Activated CD4-positive, alpha-beta T cell treated with anti-CD3 and anti-CD28 coated beads for 36 hours (primary cell): ENCODE data around the gene PLXND1. TPM values are rescaled to one million over a fixed set of nuclear protein-coding genes. Genes with fewer than 3 reads are reported as not detected.

Experiments
- ATAC-seq: fragments of 200-7000 bp; cut with Tn5 transposase; one replicate; pipeline ENCODE4 v1.10.0; 2021; ENCODE audit warnings: mild to moderate bottlenecking, moderate library complexity
- CTCF ChIA-PET: fragments of 350-600 bp; sonication (Branson Sonifier 250); formaldehyde crosslinking; loops from one replicate; lab custom pipeline; 2021; ENCODE audit warnings: antibody characterized with exemption; lab: Charles Lee
- POLR2A ChIA-PET: fragments of 350-600 bp; sonication (Branson Sonifier 250); formaldehyde crosslinking; loops from one replicate; lab custom pipeline; 2021; ENCODE audit warnings: antibody characterized with exemption, inconsistent platforms; lab: Charles Lee
- DNase-seq: peaks from one replicate; pipeline ENCODE4 v3.0.0-alpha.2; 2020
- H3K27ac Mint-ChIP-seq: one replicate; pipeline ENCODE4 v1.8.0; 2021; ENCODE audit warnings: mixed read lengths
- H3K27me3 Mint-ChIP-seq: one replicate; pipeline ENCODE4 v1.8.0; 2021; ENCODE audit warnings: mixed read lengths
- H3K36me3 Mint-ChIP-seq: one replicate; pipeline ENCODE4 v1.8.0; 2021; ENCODE audit warnings: low read depth, mixed read lengths
- H3K4me1 Mint-ChIP-seq: one replicate; pipeline ENCODE4 v1.8.0; 2021; ENCODE audit warnings: mixed read lengths
- H3K4me3 Mint-ChIP-seq: one replicate; pipeline ENCODE4 v1.8.0; 2021; ENCODE audit warnings: mild to moderate bottlenecking, moderate library complexity, mixed read lengths
- H3K9me3 Mint-ChIP-seq: one replicate; pipeline ENCODE4 v1.8.0; 2021; ENCODE audit warnings: low read depth, mixed read lengths
- intact Hi-C, 2 experiments: fragments of 100-400 bp; cut with DNase I in 1 of 2; cut with micrococcal nuclease in 1 of 2; formaldehyde crosslinking; loops; one replicate each; pipeline versions ENCODE4 v1.14.2 to v1.15.1; 2022 to 2024; cut with DNase I, micrococcal nuclease
- total RNA-seq, 2 experiments: library from RNA; stranded (reverse); gene quantifications; one replicate each; pipeline ENCODE4 v1.2.3, GENCODE V29; 2021

PLXND1 gene
- total RNA-seq, 2 experiments from 2014 or later: 3.1 to 4.6 TPM

DNA sequence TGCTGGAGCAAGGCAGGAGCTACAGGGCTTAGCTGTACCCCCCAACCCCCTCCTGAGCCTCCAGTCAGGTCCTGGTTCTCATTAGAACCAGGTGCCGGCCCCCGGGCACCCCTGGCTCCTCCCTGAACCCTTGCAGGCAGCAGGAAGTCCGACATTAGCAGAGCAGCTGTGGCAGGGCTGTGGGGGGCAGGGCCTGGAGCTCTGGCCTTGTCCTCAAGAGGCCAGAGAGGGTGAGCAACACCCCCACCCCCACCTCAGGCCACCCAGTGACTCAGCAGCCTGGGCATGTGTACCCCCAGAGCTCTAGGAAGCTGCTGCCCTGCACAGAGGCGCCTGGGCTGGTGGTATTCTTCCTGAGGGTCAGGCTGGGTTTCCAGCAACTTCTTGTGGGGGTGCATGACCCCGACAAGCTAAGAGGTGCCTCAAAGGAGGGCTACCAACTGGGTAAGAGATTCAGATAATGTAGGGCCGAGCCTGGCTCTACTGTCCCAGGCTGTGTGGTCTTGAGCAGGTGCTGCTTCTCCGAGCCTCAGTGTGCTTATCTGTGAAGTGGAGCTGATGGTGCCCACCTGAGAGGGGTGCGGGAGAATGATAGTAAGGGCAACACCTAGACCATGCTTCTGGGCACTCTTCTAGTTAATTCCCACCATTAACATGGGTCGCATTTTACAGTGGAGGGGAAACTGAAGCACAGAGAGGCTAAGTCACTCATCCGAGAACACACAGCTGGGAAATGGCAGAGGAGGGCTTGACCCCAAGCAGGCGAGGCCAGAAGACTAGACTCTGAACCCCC lies 47.5 kb downstream of the PLXND1 start:
- no peak for DNase-seq
- Mint-ChIP-seq H3K27ac (no peak overlapping the region), H3K36me3 (no peaks in the 10 kb centered on the region), H3K4me1 (peaks cover 4% of the 10 kb centered on the region), H3K9me3 (no peaks in the 10 kb centered on the region), H3K27me3 (no peaks in the 10 kb centered on the region), H3K4me3 (no peak overlapping the region)
- intact Hi-C loops: no loop called here
- POLR2A ChIA-PET: interaction anchor here (0.5 to 0.6 kb wide), 2 partner anchors 90 to 260 kb away, joined by 3 read pairs; no protein-coding TSS in a partner anchor
- CTCF ChIA-PET: interaction anchor here (0.6 kb wide), 2 partner anchors 69 to 1050 kb away, joined by 4 read pairs; no protein-coding TSS in a partner anchor
- ATAC-seq: no peak

DNA sequence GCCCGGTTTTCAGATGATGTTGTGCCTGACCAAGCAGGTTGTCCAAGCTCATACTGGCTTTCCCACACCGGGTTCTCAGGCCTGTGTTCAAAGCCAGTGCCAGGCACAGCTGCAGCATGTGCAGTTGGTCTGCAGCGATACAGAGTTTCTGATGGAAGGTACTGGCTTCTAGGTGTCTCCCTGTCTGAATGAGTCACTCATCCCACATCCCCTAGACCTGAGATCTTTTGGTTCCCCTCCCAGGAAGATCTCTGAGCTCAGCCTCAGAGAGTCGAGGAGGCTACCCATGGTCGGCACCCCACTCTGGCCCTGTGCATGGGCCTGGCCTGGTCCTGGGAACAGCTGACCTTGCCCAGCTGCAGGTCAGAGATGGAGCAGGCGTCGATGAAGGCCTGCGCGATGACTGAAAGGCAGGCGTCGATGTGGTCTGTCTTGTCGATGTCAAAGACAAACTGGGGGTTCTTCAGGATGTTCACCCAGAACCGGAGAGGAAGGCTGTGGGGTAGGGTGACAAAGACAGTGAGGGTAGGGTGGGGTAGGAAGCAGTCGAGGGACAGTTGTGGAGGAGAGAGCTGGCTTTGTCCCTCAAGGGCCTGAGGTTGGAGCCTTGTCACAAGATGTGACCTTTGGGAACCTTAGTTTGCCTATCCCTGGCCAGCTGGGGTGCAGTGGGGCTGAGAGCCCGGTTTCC lies 48.2 kb downstream of the PLXND1 start:
- ATAC-seq: no peak
- intact Hi-C loops: no loop called here
- POLR2A ChIA-PET: no interaction called here

DNA sequence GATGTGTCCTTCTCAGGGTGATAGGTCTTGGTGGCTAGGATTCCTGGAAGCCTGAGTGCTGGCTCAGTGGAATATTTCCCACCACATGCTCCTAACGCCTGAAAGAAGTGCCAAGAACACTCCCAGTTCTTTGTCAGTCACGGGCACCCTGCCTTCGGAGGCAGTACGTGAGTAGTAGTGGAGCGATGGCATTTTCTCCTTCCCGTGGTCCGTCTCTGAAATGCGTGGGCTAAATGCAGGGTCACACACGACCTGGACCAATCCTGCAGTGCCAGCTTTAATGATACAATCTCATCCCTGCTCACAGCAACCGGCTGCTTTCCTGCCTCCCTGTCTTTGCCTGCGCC lies 49.0 kb downstream of the PLXND1 start:
- Mint-ChIP-seq H3K4me1 (peaks cover 5% of the 10 kb centered on the region), H3K36me3 (no peaks in the 10 kb centered on the region), H3K4me3 (no peak overlapping the region), H3K27me3 (no peaks in the 10 kb centered on the region), H3K9me3 (no peaks in the 10 kb centered on the region), H3K27ac (no peak overlapping the region)
- ATAC-seq (no peak), DNase-seq (no peak)
- intact Hi-C loops: no loop called here
- ChIA-PET POLR2A (no interaction called here), CTCF (no interaction called here)

More for the DNA sequence above, 48.2 kb downstream of the PLXND1 start:
- Mint-ChIP-seq H3K27ac (no peak overlapping the region), H3K27me3 (no peaks in the 10 kb centered on the region), H3K4me1 (peaks cover 5% of the 10 kb centered on the region), H3K4me3 (no peak overlapping the region), H3K36me3 (no peaks in the 10 kb centered on the region), H3K9me3 (no peaks in the 10 kb centered on the region)
- CTCF ChIA-PET: interaction anchor here (0.6 kb wide), 1 partner anchor 1049 kb away, joined by 4 read pairs; no protein-coding TSS in a partner anchor
- DNase-seq: no peak

DNA sequence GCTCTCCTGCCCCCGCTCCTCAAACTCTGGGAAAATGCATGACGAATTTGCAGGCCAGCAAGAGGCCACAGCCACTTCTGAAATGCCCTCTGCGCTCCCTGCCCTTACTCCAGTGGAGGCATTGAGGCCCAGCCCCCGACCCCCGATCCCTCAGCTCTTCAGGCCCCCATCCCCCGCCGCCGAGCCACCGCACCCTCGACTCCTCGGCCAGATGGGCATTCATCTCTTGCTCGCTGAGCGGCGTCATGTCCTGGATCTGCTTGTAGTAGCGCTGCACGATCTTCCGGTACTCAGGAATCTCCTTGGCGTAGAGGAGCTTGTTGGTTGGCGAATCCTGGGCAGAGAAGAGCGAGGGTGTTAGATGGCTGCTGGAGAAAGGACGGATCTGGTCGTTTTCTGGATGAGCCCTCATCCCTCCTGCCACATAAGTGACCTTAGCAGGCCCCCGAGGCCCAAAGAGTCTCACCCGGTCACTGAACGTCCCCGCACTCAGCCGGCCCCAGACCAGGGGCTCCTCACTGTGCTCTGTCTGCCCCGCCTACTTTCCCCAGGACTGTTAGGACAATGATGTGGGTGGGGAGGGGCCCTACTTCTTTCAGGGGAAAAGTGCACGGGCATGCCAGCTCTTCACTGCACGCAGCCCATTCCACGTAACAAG lies 49.5 kb downstream of the PLXND1 start:
- Mint-ChIP-seq H3K9me3 (no peaks in the 10 kb centered on the region), H3K4me3 (no peak overlapping the region), H3K4me1 (peaks cover 5% of the 10 kb centered on the region), H3K27ac (no peak overlapping the region), H3K36me3 (no peaks in the 10 kb centered on the region), H3K27me3 (no peaks in the 10 kb centered on the region)
- ChIA-PET POLR2A (no interaction called here), CTCF (no interaction called here)
- DNase-seq: no peak
- ATAC-seq: no peak
- intact Hi-C loops: no loop called here

DNA sequence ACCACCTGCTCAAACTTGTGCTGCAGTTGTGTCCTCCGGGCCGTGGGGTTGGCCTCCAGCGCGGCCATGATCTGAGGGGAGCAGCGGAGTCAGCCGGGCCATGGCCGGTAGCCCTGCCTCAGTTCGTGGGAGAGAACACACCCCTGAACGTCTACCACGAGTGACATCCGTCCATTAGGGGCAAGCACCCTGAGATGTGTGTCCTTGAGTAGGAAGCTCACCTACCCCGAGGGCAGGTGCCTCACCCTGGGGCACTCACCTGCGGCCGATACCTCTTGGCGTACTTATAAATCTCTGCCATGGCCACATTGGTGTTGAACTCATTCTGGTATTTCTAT lies 50.1 kb downstream of the PLXND1 start:
- H3K27me3 Mint-ChIP-seq: peaks cover 3% of the 10 kb centered on the region
- H3K4me3 Mint-ChIP-seq: no peak overlapping the region
- DNase-seq (no peak), ATAC-seq (no peak)
- intact Hi-C loops: no loop called here
- POLR2A ChIA-PET: no interaction called here
- no peaks in the 10 kb centered on the region for H3K36me3 Mint-ChIP-seq
- H3K4me1 Mint-ChIP-seq: peaks cover 5% of the 10 kb centered on the region
- no peaks in the 10 kb centered on the region for H3K9me3 Mint-ChIP-seq
- H3K27ac Mint-ChIP-seq: no peak overlapping the region
- CTCF ChIA-PET: no interaction called here

DNA sequence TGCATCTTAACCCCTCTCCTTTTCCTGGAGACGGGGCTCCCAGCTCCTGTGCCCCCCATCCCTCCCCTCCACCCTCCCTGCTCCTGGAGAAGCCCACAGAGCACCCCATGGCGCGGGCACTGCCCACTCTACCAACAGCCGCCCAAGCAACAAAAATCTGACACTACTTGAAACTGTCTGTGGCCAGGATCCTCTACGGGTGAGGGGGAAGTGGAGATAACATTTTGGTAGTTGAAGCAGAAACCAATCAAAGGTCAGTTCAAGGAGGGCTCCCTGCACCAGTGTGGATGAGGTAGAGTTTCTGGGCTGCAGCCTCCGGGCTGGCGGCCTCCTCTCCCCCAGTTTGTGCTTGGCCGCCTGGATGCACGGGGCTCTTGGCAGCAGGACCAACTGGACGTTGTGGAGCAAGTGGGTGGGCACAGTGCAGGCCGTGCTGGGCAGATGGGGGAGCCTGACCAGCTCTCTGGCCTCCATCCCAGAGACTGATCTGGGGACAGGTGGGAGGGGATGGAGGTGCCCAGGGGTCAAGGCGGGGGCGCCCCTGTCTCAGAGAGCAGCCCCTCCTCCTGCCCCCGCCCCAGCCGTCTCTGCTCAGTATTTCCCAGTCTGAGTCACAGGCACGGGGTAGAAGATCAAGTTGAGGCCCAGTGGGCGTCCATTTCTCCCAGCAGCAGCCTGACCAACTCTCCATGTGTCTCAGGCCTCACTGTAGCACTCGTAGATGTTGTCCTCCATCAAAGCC lies 50.7 kb downstream of the PLXND1 start:
- Mint-ChIP-seq H3K27me3 (peaks cover 3% of the 10 kb centered on the region), H3K9me3 (no peaks in the 10 kb centered on the region), H3K27ac (no peak overlapping the region), H3K4me3 (no peak overlapping the region), H3K36me3 (no peaks in the 10 kb centered on the region), H3K4me1 (peaks cover 5% of the 10 kb centered on the region)
- no peak for DNase-seq
- ChIA-PET POLR2A (no interaction called here), CTCF (no interaction called here)
- ATAC-seq: no peak
- intact Hi-C loops: no loop called here

DNA sequence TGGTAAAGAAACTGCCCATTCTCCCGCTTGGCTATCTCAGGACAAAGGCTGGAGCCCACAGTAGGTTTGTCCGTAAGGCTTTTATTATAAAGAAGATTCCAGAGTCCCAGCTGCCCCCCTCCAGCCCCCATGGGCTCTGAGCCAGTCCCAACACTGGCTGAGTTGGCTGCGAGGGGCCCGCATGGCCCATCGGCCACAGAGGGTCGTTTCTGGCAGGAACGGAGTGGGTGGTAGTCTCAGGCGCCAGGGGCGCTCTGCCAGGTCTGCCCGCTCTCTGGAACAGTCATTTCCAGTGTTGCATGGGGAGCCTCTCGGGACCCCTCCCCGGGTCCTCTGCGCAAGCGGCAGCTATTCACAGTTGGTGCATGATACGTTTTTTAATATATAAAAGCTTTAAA lies 51.3 kb downstream of the PLXND1 start:
- no peak overlapping the region for H3K4me3 Mint-ChIP-seq
- H3K27me3 Mint-ChIP-seq: peaks cover 3% of the 10 kb centered on the region
- no peak for ATAC-seq
- no peak for DNase-seq
- no peaks in the 10 kb centered on the region for H3K36me3 Mint-ChIP-seq
- POLR2A ChIA-PET: no interaction called here
- no peaks in the 10 kb centered on the region for H3K9me3 Mint-ChIP-seq
- intact Hi-C loops: no loop called here
- H3K27ac Mint-ChIP-seq: no peak overlapping the region
- peaks cover 5% of the 10 kb centered on the region for H3K4me1 Mint-ChIP-seq
- CTCF ChIA-PET: interaction anchor here (1.0 kb wide), 1 partner anchor 1052 kb away, joined by 5 read pairs; no protein-coding TSS in a partner anchor

DNA sequence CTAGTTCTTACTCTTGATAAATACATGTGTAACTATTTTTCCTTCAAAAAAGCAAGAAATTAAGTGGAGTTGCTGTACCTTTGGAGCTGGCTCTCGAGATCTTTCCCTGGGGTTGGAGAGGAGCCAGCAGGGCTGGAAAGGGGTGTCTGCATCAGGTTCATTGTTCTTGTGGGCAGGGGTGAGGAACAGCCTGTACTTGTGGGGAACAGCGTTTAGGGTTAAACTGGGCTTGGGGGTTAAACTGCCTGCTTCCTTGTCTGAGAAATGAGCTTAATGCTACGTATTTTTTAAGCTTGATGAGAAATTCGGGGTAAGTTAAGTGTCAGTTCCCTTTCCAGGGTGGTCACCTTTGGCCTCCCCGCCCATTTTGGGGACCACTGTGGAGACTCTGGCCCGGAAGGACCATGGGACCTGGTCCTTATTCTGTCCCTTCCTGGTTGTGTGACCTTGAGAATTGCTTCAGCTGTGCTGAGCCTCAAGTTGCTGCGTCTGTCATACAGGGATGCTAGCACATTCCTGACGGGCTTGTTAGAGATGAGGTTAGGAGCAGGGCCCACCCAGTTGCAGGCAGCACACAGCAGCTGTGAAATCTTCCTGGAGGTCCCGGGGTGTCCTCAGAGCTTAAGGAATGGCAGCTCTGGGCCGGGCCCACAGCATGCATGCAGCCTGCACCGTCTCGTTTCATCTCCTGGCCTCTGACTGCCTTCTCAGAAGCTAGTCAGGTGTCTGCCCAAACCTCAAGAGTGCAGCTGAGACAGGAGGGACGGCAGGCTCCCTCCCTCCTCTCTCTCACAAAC lies 51.9 kb downstream of the PLXND1 start:
- no peak overlapping the region for H3K4me3 Mint-ChIP-seq
- ATAC-seq: no peak
- intact Hi-C loops: no loop called here
- no peak for DNase-seq
- peaks cover 5% of the 10 kb centered on the region for H3K4me1 Mint-ChIP-seq
- H3K36me3 Mint-ChIP-seq: no peaks in the 10 kb centered on the region
- CTCF ChIA-PET: interaction anchor here (1.0 to 1.2 kb wide), 2 partner anchors 64 to 1051 kb away, joined by 4 to 5 read pairs; no protein-coding TSS in a partner anchor
- POLR2A ChIA-PET: interaction anchor here (0.5 kb wide), 1 partner anchor 371 kb away, joined by 3 read pairs; no protein-coding TSS in a partner anchor
- H3K9me3 Mint-ChIP-seq: no peaks in the 10 kb centered on the region
- no peak overlapping the region for H3K27ac Mint-ChIP-seq
- H3K27me3 Mint-ChIP-seq: peaks cover 3% of the 10 kb centered on the region

DNA sequence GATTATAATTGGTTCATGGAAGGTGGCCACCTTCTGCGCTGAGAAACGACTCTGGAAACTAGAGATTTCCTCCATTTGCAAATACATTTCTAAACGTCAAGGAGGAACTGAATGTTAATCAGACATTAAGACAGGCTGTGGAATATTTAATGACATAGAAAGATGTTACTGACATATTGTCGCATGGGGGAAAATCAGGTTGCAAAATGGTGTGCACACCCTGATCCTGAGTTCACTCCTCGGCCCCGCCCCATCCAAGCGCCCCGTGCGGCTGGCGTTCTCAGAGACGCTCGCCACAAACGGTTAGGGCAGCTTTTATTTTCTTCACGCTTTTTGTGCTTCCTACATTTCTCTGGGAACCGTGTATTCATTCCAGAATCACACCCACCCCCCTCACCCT lies 52.8 kb downstream of the PLXND1 start:
- Mint-ChIP-seq H3K9me3 (no peaks in the 10 kb centered on the region), H3K27me3 (peaks cover 3% of the 10 kb centered on the region), H3K4me3 (no peak overlapping the region), H3K4me1 (peaks cover 5% of the 10 kb centered on the region), H3K27ac (no peak overlapping the region), H3K36me3 (no peaks in the 10 kb centered on the region)
- POLR2A ChIA-PET: no interaction called here
- ATAC-seq (no peak), DNase-seq (peak; percentile 53)
- CTCF ChIA-PET: interaction anchor here (1.2 kb wide), 1 partner anchor 63 kb away, joined by 4 read pairs; no protein-coding TSS in a partner anchor
- intact Hi-C loops: no loop called here

DNA sequence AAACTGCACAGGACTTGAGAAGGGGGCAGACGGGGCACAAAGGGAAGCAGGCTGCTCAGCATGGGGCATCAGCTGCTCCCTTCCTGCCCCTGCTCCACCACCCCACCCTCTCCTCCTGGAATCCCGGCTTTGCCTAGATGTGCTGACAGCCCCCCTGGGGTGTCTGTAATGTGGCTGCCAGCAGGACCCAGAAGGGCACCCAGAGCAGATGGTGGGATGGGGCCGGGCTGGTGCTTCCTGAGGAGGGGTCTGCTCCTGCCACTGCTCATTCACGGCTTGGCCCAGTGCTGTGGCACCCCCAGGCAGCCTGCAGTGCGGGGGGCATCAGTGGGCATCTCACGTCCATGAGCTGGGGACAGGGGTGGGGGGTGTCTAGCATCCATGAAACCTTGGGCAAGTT lies 53.3 kb downstream of the PLXND1 start:
- ATAC-seq (no peak), DNase-seq (no peak)
- Mint-ChIP-seq H3K4me1 (peaks cover 5% of the 10 kb centered on the region), H3K27ac (no peak overlapping the region), H3K9me3 (no peaks in the 10 kb centered on the region), H3K36me3 (no peaks in the 10 kb centered on the region), H3K4me3 (no peak overlapping the region), H3K27me3 (peaks cover 3% of the 10 kb centered on the region)
- ChIA-PET CTCF (interaction anchor here (1.2 kb wide), 1 partner anchor 63 kb away, joined by 4 read pairs; no protein-coding TSS in a partner anchor), POLR2A (no interaction called here)
- intact Hi-C loops: no loop called here
